GM12872 (cell line): ENCODE measurements around the gene LPGAT1.

Experiments
- CTCF ChIP-seq: IDR thresholded peaks from 3 replicates; pipeline ENCODE4 v1.5.1; 2011; ENCODE audit warnings: low read depth, mild to moderate bottlenecking, low read length, moderate library complexity; ENCODE audit not compliant: insufficient read depth

The LPGAT1 gene

GRCh38 chr1:211859405-211859804 is 28.8 kb upstream of the LPGAT1 start:
- TF ChIP-seq CTCF: no peak

- TF ChIP-seq CTCF: no peak
These were observed 20.6 kb upstream of the LPGAT1 start for GRCh38 chr1:211851174-211851573.

DNA sequence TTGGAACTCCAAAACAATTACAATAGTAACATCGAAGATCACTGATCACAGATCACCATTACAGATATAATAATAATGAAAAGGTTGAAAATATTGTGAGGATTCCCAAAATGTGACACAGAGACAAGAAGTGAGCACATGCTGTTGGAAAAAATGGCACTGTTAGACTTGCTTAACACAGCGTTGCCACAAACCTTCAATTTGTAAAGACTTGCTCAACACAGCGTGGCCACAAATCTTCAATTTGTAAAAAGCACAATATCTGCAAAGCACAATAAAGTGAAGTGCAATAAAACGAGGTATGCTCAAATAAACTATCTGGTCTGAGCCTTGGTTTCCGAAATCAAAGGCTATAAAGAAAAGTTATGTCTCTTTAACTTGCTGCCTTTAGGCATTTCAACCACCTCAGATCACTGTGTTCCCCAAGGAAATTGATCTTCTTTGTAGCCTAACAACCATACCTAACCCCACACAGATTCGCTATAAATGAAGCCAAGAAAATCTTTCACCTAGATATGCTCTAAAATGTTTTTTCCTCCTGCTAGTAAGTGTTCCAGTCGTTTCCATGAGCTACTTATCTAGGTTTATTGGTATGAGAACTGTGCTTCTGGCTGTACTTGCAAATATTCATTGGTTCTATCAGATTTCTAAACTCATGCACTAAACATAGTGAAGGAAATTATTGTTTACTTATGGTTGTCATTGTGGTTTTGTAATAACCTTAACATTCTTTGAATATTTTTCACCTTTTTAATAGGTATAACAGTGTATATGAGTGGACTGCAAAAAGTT is 13.1 kb upstream of the LPGAT1 start:
- no peak for TF ChIP-seq CTCF

- TF ChIP-seq CTCF: no peak
These were observed 12.5 kb upstream of the LPGAT1 start for GRCh38 chr1:211843018-211843417.

DNA sequence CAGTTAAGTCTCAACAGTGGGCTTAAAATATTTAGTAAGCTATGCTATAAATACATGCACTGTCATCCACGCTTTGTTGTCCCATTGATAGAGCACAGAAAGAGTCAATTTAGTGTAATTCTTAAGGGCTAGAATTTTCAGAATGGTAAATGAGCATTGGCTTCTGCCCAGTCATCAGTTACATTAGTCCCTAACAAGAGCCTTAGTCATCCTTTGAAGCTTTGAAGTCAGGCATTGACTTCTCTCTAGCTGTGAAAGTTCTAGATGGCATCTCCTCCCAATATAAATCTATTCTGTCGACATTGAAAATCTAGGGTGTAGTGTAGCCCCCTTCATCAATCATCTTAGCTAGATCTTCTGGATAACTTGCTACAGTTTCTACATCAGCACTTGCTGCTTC is 12.0 kb upstream of the LPGAT1 start:
- TF ChIP-seq CTCF: no peak

- no peak for TF ChIP-seq CTCF
These were observed 8.5 kb upstream of the LPGAT1 start for GRCh38 chr1:211839106-211839505.

- no peak for TF ChIP-seq CTCF
These were observed 2.7 kb upstream of the LPGAT1 start for GRCh38 chr1:211833174-211833820.
